PC-3 (cell line): Measurements from ENCODE around the gene MYO16. TPM values are rescaled to one million over a fixed set of nuclear protein-coding genes. Genes with fewer than 3 reads are reported as not detected.

ENCODE experiments used
- ATAC-seq: fragments of 200-7000 bp; cut with Tn5 transposase; 2 replicates; pipeline ENCODE4 v1.9.1; 2020; ENCODE audit warnings: mild to moderate bottlenecking, moderate library complexity
- BruUV-seq: library from RNA; stranded (reverse); fragments of 400-500 nt; replicated peaks from 2 replicates; lab custom pipeline; 2021; lab: Mats Ljungman, UMichigan
- CTCF ChIA-PET: fragments of 300-600 bp; sonication (Branson Sonifier 250); formaldehyde crosslinking; loops from one replicate; lab custom pipeline; 2022; ENCODE audit warnings: antibody characterized with exemption; lab: Charles Lee
- POLR2A ChIA-PET: fragments of 300-600 bp; sonication (Branson Sonifier 250); formaldehyde crosslinking; loops from one replicate; lab custom pipeline; 2022; ENCODE audit warnings: antibody characterized with exemption; ENCODE audit not compliant: unreplicated experiment; lab: Charles Lee
- DNase-seq: peaks from one replicate; pipeline ENCODE4 v3.0.0-alpha.2; 2015
- H2AFZ ChIP-seq: fragments of 300-600 bp; sonication (generic); 2 replicates; pipeline ENCODE4 v1.6.0; 2016; ENCODE audit warnings: antibody characterized with exemption, low read length
- H3F3A ChIP-seq: fragments of 300-600 bp; sonication (generic); one replicate; pipeline ENCODE4 v1.6.0; 2017; ENCODE audit warnings: antibody characterized with exemption, low read length, control low read depth, mild to moderate bottlenecking; ENCODE audit not compliant: unreplicated experiment
- H3K27ac ChIP-seq: fragments of 300-600 bp; sonication (generic); 2 replicates; pipeline ENCODE4 v1.5.1; 2016; ENCODE audit warnings: mild to moderate bottlenecking, low read length
- H3K27me3 ChIP-seq: fragments of 300-600 bp; sonication (generic); 2 replicates; pipeline ENCODE4 v1.6.1; 2016; ENCODE audit warnings: low read length, mixed read lengths
- H3K36me3 ChIP-seq: fragments of 300-600 bp; sonication (generic); 2 replicates; pipeline ENCODE4 v1.6.1; 2016; ENCODE audit warnings: low read depth, mixed run types, low read length, mixed read lengths
- H3K4me1 ChIP-seq: fragments of 300-600 bp; sonication (generic); 2 replicates; pipeline ENCODE4 v1.5.1; 2016; ENCODE audit warnings: low read length; ENCODE audit not compliant: insufficient read depth
- H3K4me2 ChIP-seq: fragments of 300-600 bp; sonication (generic); 2 replicates; pipeline ENCODE4 v1.6.0; 2016; ENCODE audit warnings: low read length
- H3K4me3 ChIP-seq: fragments of 300-600 bp; sonication (generic); 2 replicates; pipeline ENCODE4 v1.5.1; 2016; ENCODE audit warnings: mild to moderate bottlenecking, low read length, mixed read lengths
- H3K79me2 ChIP-seq: fragments of 300-600 bp; sonication (generic); 2 replicates; pipeline ENCODE4 v1.6.1; 2017; ENCODE audit warnings: low read length, mixed read lengths
- H3K9ac ChIP-seq: fragments of 300-600 bp; sonication (generic); 2 replicates; pipeline ENCODE4 v1.6.0; 2016; ENCODE audit warnings: mild to moderate bottlenecking, low read length
- H3K9me2 ChIP-seq: fragments of 300-600 bp; sonication (generic); replicated peaks from 2 replicates; pipeline ENCODE4 v1.6.1; 2016; ENCODE audit warnings: mixed run types, low read length, mixed read lengths
- H3K9me3 ChIP-seq: fragments of 300-600 bp; sonication (generic); 2 replicates; pipeline ENCODE4 v1.6.1; 2016; ENCODE audit warnings: low read length, mixed read lengths
- H4K20me1 ChIP-seq: fragments of 300-600 bp; sonication (generic); 2 replicates; pipeline ENCODE4 v1.6.1; 2016; ENCODE audit warnings: low read length, mixed read lengths
- CTCF ChIP-seq: fragments of 300-600 bp; sonication (generic); conservative IDR thresholded peaks from 2 replicates; pipeline ENCODE4 v1.5.1; 2017; ENCODE audit warnings: antibody characterized with exemption, low read depth, mild to moderate bottlenecking, low read length
- EZH2 ChIP-seq: fragments of 300-600 bp; sonication (generic); IDR thresholded peaks from one replicate; pipeline ENCODE4 v1.6.1; 2017; ENCODE audit warnings: antibody characterized with exemption, mild to moderate bottlenecking, low read length; ENCODE audit not compliant: unreplicated experiment
- EZH2phosphoT487 ChIP-seq: fragments of 300-600 bp; sonication (generic); IDR thresholded peaks from 2 replicates; pipeline ENCODE4 v1.6.1; 2018; ENCODE audit warnings: mild to moderate bottlenecking, antibody characterized with exemption, low read length, borderline replicate concordance
- intact Hi-C: fragments of 100-400 bp; cut with micrococcal nuclease; formaldehyde crosslinking; loops from 2 replicates; pipeline ENCODE4 v1.9.0; 2023
- total RNA-seq: library from RNA; depleted of rRNA; stranded (reverse); fragments of >200 nt; gene quantifications from 2 replicates; pipeline ENCODE4 v1.2.3, GENCODE V29; 2014

The MYO16 gene
- total RNA-seq, 1 experiment from 2014 or later: not detected

DNA sequence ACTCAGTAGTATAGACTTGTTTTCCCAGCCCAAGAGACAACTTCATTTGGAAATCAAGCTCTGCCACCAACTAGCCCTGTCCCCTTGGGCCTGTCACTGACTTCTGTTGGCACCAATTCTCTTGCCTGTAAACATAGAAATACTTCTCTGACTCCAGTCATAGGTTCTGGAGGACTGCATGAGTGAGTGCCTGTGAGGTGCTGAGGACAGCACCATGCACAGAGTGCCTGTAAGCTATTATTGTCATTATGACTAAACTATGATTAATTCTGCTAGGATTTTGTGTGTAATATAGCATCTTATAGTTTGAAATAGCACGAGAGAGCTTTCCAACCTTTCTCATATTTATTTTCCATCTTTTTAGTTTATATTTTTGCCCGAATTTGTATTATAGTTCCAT, 247.9 kb downstream of the MYO16 start:
- BruUV-seq: no TSS peak
- POLR2A ChIA-PET: no interaction called here
- Histone ChIP-seq H3K79me2 (no peaks in the 10 kb centered on the region), H3K36me3 (no peaks in the 10 kb centered on the region), H3K27me3 (no peaks in the 10 kb centered on the region), H3K4me3 (no peak overlapping the region), H3K9me3 (no peaks in the 10 kb centered on the region), H4K20me1 (no peaks in the 10 kb centered on the region), H3K4me1 (no peaks in the 10 kb centered on the region), H3K4me2 (no peak overlapping the region), H3K27ac (no peak overlapping the region), H2AFZ (no peak overlapping the region), H3F3A (no peaks in the 10 kb centered on the region), H3K9ac (no peak overlapping the region), H3K9me2 (no peaks in the 10 kb centered on the region)
- CTCF ChIA-PET: no interaction called here
- TF ChIP-seq EZH2: no peak
- TF ChIP-seq CTCF: no peak
- no peak for TF ChIP-seq EZH2phosphoT487
- peak; percentile 57; the same call in 1 of the 2 replicates for ATAC-seq
- DNase-seq: peak; percentile 51
- intact Hi-C loops: no loop called here

DNA sequence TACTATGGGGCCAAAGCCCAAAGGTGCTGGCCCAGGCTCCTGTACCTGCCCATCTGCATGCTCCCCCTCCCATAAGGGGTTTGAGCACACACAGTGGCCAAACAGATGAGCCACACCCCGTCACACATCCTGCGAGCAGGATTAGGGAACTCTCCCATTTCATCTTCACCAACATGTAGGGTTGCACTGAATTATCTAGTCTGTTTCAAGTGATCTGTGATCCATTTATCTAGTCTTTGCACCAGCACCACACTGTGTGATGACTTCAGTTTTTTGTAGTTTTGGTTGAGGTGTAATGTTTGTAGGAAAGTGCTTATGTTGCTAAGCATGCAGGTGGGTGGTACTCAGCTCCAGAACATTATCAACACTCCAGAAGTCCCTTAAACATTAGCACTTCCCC, 249.3 kb downstream of the MYO16 start:
- Histone ChIP-seq H3K27me3 (no peaks in the 10 kb centered on the region), H4K20me1 (no peaks in the 10 kb centered on the region), H3K4me1 (no peaks in the 10 kb centered on the region), H3K9me3 (no peaks in the 10 kb centered on the region), H3K27ac (no peak overlapping the region), H3K9ac (no peak overlapping the region), H2AFZ (no peak overlapping the region), H3K79me2 (no peaks in the 10 kb centered on the region), H3K36me3 (no peaks in the 10 kb centered on the region), H3K4me2 (no peak overlapping the region), H3F3A (no peaks in the 10 kb centered on the region), H3K4me3 (no peak overlapping the region), H3K9me2 (no peaks in the 10 kb centered on the region)
- intact Hi-C loops: no loop called here
- CTCF ChIA-PET: no interaction called here
- DNase-seq: no peak
- POLR2A ChIA-PET: no interaction called here
- TF ChIP-seq EZH2 (no peak), CTCF (no peak), EZH2phosphoT487 (no peak)
- no TSS peak for BruUV-seq
- no peak for ATAC-seq

DNA sequence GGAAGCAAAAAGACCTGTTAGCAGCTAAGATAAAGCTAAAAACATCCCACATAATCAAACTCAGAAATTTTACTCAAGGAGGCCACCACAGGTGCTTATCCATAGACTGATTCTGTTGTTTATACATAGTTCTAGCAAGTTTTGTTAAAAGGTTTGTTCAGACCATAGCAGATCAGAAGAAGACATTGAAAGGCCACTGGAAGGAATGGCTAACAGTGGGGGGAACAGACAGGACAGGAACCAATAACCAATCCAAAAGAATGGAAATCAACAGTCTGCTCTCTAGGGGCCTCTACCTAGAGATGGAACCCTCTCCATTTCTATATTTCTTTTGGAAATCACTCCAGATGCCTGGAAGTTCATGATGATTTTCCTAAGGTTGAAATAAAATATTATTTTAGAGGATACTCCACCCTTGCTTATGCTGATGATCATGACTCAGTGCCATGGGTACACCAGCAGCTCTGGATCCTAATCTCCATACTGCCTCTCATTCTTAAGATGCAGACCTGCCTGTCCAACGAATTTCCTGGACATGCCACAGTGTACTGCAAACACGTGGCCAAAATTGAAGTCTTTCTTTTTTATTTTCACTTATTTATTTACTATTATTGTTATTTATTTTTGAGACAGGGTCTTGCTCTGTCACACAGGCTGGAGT, 260.0 kb downstream of the MYO16 start:
- intact Hi-C loops: no loop called here
- TF ChIP-seq EZH2 (no peak), EZH2phosphoT487 (no peak), CTCF (no peak)
- ATAC-seq: no peak
- DNase-seq: no peak
- no peaks in the 10 kb centered on the region for H3K79me2 ChIP-seq
- H3K36me3 ChIP-seq: no peaks in the 10 kb centered on the region
- ChIA-PET CTCF (no interaction called here), POLR2A (no interaction called here)
- H3K4me1 ChIP-seq: no peaks in the 10 kb centered on the region
- H3K27ac ChIP-seq: no peak overlapping the region
- BruUV-seq: no TSS peak
- H3K4me2 ChIP-seq: no peak overlapping the region
- no peaks in the 10 kb centered on the region for H3K9me2 ChIP-seq
- peaks cover 15% of the 10 kb centered on the region for H3K27me3 ChIP-seq
- H3K9me3 ChIP-seq: no peaks in the 10 kb centered on the region
- H3K9ac ChIP-seq: no peak overlapping the region
- H2AFZ ChIP-seq: no peak overlapping the region
- no peaks in the 10 kb centered on the region for H4K20me1 ChIP-seq
- H3K4me3 ChIP-seq: no peak overlapping the region
- H3F3A ChIP-seq: no peaks in the 10 kb centered on the region
